ENCODE measurements around the gene MZF1. TPM values are rescaled to one million over a fixed set of nuclear protein-coding genes. Genes with fewer than 3 reads are reported as not detected.
"Not testable (repeated sequence)": the region's sequence is repeated elsewhere in the genome, so short reads cannot be mapped to it uniquely, and the experiment has no call there.

MZF1 gene
- total RNA-seq: 20.4 and 22.3 TPM in 2 replicates
- polyA plus RNA-seq (2012): 24.7 TPM

DNA sequence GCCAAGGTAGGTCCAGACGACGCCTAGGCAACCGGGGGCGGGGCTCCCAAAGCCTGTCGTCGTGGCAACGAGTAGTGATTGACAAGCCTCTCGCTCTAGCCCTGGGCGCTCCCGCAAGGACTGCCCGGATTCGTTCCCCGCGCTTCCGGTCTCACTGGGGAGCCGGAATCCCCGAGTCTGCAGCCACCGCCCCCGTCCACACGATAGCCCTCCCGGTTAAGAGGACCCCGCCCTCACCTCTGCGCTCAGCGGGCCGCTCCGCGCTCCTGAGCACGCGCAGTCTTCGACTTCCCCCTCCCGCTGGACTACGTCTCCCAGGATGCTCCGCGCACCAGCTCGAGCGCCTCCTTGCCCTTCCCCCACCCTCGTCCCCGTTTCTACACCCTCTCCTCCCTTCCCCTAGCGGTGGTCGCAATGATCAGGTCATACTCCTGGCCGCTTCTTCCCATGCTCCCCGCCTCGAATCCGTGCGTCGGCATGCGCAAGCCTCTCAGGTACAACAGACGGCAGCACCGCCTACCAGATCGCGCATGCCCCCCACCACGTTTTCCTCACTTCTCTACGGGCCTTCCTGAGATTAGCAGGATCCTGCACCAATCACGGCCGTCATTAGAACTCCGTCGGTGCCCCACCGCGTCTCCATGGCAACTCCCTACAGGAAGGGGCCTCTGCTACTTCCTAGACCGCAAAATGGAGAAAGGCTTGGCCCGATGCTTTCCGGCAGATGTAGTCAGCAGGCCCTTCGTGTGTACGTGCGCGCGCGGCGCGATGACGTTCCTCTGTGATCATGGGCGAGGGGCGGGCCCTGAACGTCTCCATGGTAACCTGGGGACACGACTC, at the start of gene MZF1:
MZF1 (minus strand) TSS at position 518 of the 840 bp plus-strand sequence. CDS start 1,946 bp downstream, outside the sequence.
- peak; percentile 100 for DNase-seq (ENCODE audit: low read depth)

GRCh38 chr19:58607213-58607612, 34.1 kb upstream of the MZF1 start:
- not testable (repeated sequence) for DNase-seq (ENCODE audit: low read depth)

GRCh38 chr19:58606251-58606896, 33.2 kb upstream of the MZF1 start:
- DNase-seq (ENCODE audit: low read depth): not testable (repeated sequence)

GRCh38 chr19:58586133-58586765, 13.1 kb upstream of the MZF1 start:
- DNase-seq (ENCODE audit: low read depth): peak; percentile 50

DNA sequence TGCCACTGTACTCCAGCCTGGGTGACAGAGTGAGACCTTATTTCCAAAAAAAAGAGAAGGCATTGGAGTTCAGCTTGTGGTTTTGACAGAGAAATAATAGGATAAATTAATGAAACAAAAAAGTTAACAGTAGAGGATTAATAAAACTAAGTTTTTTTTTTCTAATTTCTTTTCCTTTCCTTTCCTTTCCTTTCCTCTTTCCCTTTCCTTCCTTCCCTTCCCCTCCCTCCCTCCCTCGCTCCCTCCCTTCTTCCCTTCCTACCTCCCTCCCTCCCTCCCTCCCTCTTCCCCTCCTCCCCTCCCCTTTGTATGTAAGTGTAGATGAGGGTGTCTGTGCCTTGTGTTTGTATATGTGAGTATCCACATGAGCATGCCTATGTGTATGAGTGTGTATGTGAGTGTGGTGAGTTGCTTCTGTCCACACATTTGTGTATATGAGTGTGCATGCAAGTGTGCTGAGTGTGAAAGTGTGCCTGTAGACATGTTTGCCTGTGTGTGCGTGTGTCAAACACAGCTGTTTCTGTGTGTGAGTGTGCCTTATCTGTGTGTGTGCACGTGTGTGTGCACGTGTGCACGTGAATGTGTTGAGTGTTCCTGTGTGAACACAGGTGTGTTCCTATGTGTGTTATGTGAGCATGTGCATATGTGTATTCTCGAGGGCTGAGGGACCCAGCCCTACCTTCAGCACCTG, 12.5 kb upstream of the MZF1 start:
- DNase-seq (ENCODE audit: low read depth): no peak

DNA sequence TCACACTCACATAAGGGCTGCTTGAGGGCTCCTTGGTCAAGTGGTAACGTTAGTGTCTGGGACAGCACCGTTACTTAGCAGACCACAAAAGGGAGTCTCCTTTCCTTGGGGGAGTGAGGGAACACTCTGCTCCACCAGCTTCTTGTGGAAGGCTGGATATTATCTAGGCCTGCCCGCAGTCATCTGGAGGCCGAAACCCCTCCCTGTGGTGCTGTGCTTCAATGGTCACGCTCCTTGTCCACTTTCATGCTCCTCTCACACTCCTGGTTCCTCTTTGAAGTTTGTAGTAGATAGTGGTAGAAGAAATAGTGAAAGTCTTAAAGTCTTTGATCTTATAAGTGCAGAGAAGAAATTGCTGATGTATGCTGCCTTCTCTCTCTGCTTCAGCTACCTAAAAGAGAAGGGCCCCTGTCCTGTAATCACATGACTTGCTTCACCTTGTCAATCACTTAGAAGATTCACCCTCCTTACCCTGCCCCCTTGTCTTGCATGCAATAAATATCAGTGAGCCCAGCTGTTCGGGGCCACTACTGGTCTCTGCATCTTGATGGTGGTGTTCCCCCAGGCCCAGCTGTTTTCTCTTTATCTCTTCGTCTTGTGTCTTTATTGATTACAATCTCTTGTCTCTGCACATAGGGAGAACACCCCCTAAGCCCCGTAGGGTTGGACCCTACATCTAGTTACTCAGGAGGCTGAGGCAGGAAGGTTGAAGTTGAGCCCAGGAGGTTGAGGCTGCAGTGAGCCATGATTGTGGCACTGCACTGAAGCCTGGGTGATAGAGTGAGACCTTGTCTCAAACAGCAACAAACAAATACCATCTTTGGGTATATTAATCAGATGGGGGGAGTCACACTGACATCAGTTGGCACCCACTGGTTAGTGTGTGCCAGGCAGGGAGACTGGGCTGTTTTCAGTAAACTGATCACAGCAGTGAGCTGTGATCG, 11.6 kb upstream of the MZF1 start:
- DNase-seq (ENCODE audit: low read depth): no peak

DNA sequence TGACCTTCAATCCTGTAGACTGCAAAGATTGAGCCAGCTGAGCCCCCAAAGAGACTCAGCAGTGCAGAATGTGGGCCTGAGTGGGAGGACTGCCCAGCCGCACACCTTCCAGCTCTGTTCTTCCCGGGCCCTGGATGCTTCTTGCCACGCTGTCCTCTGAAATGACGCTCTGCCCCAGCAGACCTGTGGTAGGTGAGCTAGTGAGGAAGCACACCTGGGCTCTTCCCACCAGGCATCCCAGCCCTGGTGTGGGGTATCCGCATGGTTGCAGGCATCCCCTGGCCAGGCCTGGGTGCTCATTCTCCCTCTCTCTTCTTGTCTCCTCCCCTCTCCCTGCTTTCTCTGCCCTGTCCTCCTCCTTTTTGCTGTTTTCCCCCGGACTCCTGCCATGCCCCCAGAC, 9.8 kb upstream of the MZF1 start:
- no peak for DNase-seq (ENCODE audit: low read depth)

GRCh38 chr19:58581227-58582141, 8.3 kb upstream of the MZF1 start:
- DNase-seq (ENCODE audit: low read depth): peak; percentile 90

- DNase-seq (ENCODE audit: low read depth): no peak
These were observed 6.5 kb upstream of the MZF1 start for GRCh38 chr19:58579473-58580142.

DNA sequence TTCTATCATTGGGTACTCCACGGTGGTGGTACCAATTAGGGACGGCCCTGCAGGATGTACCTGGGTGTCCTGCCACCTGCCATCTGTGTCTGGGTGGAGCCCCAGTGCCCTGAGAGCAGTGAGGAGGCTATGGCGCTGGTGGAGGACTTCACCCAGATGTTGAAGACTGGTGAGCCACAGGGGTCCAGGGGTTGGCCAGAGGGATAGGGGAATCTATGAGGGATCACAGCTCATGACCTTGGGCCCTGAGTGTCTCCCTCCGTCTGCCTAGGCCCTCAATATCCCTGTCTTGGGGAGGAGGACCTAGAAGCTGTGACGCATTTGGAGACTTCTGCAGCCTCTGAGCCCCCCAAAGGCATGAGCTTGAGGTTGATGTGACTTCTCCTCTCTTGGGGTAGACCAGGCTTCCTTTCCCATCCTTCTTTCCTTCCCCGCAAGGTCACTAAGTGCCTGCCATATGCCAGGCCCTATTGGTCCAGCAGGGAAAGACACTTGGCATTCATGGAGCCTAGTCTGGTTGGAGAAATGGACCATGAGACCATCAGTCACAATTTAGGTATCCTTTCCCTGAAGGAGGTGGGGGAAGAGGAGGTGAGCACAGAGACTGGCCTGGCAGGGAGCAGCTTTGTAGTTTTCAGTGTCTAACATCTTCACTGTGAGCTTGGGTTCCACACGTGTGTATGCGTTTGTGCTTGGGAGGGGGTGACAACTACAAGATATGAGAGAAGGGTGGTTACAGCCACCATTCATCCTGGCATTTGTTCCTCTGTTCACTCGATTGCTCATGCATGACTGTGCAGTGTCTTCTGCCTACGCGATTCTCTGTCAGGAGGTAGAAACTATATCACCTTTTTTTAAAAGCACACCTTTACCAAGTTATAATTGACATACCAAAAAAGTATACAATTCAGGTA, 5.1 kb upstream of the MZF1 start:
- no peak for DNase-seq (ENCODE audit: low read depth)

DNA sequence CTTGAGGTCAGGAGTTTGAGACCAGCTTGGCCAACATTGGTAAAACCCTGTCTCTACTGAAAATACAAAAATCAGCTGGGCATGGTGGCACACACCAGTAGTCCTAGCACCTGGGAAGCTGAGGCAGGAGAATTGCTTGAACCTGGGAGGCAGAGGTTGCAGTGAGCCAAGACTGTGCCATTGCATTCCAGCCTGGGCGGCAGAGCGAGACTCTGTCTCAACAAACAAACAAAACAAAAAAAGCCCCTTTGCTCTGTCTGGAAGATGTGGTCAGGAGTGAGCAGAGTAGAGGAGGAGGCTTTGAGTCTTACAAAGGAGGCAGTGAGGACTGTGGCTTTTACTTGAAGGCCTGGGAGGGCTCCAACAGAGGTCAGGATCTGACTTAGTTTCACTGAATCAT, 4.4 kb upstream of the MZF1 start:
- not testable (repeated sequence) for DNase-seq (ENCODE audit: low read depth)

DNA sequence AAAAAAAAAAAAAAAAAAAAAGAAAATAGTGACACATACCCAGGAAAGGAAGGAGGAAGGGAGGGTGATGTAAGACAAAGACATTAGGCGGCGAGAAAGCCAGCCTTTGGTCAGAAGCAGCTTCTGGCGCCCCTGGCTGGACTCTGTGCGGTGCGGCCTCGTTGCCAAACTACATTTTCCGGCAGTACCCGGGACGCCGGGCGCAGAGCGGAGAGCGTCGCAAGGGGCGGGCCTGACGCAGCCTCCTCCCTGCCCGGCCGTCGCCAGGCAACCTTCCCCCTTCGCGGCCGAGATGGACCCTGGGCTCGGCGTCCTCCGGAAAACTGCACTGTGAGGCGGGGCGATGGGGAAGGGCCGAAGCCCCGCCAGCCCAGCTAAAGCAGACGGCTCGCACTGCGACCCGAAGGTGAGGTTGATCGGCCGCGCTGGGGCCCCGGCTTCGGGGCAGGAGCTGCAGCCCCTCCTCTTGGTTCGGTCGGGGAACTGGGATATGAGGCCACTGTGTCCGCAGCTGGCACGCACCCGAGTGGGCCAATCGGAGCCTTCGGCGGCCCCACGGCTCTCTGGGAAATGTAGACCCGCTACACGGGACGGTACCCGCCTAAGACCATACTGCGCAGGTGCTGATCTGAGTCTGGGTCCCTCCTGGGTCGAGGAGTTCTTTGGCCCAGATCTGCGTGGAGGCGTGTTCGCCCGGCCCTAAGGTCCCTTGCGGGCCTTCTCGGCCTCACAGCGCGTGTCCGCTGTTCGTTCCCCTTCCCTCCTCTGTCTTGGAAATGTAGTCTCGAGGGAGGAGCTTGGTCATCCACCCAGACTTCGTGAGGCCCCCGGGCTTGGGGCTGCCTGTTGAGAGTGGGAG, 2.3 kb upstream of the MZF1 start:
- peak; percentile 95 for DNase-seq (ENCODE audit: low read depth)

DNA sequence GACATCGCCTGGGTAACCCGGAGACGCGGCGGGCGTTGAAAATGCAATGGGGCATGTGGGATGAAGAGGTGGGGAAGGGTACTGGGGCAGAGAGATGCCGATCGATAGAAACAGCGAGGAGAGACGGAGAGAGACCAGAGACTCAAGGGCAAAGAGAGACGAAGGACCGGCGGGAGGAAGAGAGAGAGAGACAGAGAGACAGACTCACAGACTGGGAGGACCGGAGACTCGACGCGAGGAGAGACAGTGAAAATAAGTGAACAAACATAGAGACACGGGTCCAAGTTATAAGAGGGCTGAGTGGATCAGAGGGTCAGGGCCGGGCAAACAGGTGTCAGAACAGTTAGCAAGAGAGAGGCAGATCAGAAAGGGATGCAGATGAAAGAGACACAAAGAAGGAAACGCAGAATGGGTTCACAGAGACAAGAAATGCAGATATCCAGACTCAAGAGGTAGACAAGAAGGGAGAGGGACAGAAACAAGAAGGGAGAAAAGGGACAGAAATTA, 576 bp upstream of the MZF1 start:
- no peak for DNase-seq (ENCODE audit: low read depth)

DNA sequence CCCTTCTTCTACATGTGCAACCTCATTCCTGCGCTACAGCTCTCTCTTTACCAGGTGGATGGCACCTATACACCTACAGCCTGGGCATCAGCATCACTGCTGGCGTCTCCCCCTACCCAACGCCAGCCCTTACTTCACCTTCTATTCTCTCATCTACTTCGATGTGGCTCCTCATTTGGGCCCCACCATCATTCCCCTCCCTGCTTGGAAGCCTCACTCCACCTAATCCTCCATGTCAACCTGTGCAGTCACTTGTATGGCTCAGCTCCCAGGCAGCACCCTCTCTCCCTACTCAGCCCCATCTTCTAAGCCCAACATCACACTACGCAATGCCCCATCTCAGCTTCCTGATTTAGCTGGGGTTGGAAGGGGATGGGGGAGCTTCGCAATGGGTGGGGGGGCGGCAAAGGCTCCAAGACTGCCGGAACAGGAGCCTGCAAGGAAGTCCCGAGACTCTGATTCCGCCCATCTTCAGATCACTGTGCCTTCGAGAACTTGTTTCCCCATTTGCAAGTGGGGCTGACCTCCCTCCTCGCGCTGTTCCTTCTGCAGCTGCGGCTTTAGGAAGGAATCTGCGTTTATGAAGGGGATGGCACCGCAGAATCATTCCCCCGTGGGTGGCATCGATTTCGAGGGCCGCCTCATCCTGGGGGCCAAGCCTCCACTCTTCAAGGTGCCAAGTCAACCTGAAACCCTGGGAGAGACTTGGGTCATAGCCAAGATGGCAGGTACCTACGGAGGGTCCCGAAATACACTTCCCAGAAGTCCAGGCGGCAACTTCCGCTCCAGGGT, 913 bp downstream of the MZF1 start:
- DNase-seq (ENCODE audit: low read depth): no peak

DNA sequence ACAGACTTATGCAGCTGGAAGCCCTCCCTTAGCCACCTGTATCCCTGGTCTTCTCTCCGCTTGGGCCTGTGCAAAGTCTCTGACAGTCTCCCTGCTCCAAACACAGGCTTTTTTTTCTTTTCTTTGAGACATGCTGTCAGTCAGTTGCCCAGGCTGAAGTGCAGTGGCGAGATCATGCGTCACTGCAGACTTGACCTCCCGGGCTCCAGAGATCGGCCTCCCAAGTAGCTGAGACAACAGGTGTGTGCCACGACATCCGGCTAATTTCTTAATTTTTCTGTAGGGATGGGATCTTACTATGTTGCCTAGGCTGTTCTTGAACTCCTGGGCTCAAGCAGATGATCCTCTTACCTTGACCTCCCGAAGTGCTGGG, 1.6 kb downstream of the MZF1 start:
- DNase-seq (ENCODE audit: low read depth): no peak

Data from myocyte (in vitro differentiated cells).